Skin of body (tissue), 2 donors: Measurements from ENCODE around the gene GPC6. TPM values are rescaled to one million over a fixed set of nuclear protein-coding genes. Genes with fewer than 3 reads are reported as not detected.

ENCODE experiments used
- DNase-seq: peaks from one replicate; lab custom pipeline; 2025; lab: John Stamatoyannopoulos, UW
- total RNA-seq: library from RNA; depleted of rRNA; stranded (reverse); fragments of >200 nt; gene quantifications from one replicate; pipeline ENCODE4 v1.2.3, GENCODE V29; 2014

Gene GPC6
- total RNA-seq, 1 donor from 2014 or later: 10.9 TPM

DNA sequence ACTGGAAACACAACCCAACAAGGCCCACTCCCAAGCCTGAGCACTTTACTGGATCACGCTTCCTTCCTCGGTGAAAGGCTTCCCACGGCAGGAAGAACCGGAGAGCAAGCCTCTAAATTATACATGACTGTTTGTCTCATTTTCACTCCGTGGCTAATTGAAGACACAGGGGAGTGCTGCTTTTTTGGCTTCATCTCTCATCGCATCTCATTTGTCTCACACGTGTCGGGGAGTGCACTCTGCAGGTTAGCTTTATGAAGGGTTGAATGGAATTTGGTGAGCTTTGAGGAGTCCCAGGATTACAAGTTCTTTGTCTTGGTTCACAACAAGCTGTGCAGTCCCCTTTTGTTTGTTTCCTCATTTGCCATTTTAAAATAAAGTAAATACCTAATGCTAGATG, 544.6 kb downstream of the GPC6 start:
- DNase-seq: no peak

DNA sequence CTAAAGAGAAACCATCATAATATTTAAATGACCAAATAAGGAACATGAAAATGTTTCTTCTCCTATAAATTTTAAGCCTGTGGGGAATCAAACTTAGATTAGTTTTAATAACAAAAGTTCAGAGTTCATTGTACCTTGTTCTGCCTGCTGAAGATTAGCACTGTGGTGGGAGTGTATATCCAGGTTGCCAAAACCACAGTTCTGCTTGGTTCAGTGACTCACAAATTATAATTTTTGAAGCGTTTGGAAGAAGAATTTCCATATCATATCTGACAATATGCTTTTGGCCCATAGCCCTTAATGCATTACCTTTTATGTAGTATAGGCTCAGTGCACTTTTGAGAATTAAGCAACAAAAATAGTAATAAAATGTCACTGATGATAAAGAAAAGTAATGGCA, 545.2 kb downstream of the GPC6 start:
- DNase-seq: no peak

DNA sequence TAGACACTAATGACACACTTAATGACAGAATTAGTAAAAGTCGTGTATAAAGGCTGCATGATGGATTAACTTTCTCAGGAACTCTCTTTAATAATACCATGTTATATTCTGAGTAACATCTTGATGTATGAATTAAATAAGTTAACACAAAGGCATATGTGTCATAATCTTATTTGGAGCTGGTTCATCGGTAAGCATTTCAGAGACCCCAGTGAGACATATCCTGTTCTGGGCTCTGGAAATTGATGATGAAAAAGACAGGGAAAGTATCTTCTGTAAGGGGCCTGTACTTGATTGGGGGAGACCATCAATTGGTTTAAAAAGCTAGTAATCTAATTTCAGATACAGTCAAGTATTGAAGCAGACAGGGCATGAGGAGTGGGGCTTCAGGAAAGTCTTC, 547.9 kb downstream of the GPC6 start:
- DNase-seq: no peak

DNA sequence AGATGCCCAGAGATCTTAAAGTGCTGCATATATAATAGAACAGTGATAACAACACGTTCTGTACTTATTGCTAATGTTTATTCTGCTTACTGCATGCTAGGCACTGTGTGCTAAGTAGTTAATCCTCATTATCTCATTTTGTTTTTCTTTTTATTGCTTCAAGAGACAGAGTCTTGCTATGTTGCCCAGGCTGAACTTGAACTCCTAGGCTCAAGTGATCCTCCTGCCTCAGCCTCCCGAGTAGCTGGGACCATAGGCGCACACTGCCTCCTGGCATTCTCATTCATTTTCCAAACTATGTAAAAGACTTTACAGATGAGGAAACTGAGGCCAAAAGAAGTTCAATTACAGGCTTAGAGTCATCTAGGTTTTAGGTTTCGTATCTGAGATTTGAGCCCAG, 548.4 kb downstream of the GPC6 start:
- no peak for DNase-seq

DNA sequence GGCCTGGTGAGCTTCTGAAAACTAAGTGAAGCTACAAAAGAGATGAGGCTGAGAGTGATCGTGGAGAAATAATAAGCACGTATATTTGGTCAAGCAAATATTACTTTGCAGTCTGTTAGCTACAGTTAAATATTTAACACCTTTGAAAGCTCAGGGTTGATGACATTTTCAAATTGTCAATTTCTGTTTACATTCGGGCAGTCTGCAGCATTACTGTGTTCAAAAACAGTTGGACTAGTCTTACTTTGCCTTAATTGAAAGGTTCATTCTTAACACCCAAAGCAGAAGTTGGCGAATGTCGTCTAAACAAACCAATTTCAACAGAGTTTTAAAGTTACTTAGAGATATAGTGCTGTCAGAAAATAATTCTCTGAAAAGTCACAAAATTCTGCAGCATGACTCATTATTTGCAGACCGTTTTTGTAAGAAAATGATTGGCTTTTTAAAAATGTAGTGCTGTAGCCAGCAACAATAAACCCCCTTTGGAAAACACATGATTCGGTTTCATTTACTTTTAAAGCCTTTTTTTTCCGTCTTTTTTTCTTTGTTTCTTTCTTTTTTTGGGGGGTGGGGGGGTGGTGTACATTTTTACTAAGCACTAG, 549.0 kb downstream of the GPC6 start:
- no peak for DNase-seq

DNA sequence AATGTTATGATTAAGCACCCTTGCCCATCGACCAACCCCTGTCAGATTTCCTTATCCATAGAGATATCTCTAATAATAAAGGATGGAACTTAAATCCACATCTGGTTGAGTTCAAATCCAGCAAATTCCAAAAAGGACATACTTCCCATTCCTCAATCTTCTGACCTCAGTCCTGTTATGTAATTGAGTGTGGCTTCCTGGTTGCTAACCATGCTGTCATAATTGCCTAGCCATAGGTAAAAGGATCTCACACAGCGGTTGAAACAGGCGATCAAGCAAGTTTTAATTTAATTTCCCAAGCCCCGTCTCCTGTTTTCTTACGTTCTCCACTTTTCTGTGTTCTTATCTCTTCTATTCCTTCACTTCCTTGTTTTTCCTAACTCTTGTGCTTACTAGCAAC, 550.3 kb downstream of the GPC6 start:
- DNase-seq: no peak

DNA sequence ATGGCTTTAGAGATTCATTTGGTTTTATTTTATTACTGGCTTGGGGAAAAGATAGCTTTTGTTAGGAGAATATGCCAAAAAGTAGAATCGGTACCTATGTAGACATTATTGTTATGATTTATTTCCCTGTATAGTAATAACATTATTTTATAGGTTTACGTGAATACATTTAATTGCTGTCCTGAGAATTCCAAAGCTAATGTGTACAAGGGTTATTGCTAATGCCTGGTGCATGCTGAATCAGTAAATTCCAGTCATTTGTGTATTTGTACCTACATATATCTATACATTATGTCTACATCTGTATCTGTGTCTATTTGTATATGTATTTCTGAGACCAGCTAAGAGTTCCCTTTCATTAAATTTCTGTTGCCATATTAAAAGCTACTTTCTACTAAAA, 550.9 kb downstream of the GPC6 start:
- DNase-seq: no peak

DNA sequence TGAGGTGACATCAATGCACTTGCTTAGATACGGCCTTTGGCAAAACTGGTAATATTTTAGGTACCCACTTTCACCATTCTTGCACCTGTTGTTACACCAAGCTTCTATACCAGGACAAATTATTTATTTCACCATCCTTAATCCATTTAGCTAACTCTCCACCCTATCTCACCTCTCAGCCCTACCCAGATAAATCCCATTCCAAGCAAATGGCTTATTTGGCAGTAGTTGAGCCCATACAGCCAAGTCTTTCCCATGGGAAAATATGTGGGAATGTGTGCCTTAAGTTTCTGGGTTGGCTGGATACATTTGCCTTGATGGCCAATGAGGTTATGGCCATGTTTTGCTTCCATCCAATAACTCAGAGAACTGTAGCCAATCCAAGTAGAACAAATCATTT, 551.9 kb downstream of the GPC6 start:
- no peak for DNase-seq

DNA sequence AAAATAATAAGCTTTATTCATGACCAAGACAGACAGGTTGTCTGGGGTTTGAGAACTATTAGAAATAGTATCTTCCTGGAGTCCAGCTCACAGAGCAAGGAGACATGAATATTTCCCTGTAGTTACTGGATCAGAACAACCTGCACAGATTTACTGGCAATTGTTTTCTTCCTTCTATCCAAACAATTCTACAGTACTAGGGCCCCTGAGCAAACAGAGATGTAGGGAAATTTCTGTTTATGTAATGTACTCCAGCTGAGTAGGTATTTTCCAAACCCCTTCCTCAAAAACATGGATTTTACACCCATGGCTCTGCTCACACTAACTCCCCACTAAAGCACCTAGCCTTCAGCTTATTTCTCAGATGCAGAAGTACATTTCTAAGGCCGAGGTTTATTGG, 557.6 kb downstream of the GPC6 start:
- no peak for DNase-seq

DNA sequence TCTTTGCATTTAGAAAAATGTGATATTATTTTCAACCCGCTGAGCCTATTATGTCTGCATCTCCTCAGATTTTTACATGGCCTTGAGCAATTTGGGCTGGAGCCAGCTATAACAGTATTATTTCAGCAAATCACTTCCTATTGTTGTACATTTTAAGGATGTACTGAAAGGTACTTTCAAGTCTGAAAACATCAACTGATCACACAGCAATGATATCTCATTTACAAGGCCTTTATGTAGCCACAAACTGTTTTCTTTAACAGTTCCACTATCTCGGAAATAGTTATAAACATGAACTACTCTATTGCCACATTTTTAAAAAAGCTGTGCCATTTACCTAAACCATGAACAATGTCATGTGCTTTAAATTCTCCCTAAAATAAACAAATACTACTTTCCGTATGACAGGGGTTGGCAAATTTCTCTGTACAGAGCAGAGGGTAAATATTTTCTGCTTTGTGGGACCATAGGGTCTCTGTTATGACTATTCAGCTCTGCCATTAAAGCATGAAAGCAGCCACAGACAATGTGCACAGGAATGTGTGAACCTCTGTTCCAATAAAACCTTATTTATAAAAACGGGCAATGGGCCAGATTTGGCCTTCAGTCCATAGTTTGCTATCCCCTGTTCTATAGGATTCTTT, 560.4 kb downstream of the GPC6 start:
- no peak for DNase-seq

DNA sequence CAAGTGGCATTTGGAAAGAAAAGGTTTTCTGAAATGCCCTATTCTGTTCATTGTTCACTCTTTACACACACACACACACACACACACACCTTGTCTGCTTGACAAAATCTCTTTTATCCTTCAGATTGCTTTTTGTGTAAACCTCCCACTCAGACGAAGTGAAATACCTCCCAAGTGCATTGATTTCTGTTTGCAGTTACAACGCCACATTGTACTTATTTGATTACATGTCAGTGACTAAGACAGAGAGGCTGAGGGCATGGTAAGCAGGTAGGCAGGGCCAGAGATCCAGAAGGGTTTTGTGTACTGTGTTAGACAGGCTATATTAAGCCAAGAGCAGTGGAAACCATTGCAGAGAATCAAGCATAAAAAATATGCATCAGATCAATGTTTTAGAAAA, 561.8 kb downstream of the GPC6 start:
- no peak for DNase-seq

DNA sequence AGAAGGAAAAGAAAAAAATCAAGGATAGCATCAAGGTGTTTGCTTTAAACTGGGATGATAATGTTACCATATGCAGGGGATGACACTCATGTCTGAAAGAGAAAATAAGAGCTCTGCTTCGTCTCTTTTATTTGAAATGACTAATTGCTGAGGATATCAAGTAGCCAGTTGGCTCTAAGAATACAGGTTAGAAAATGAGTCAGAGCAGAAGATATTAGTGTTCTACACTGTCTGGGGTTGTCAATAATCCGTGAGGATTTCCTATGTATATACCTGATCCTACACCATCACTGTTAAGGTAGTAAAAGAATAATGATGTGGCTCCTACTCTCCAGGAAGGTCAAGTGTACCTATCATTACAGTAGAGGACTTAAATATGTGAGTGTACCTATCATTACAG, 562.5 kb downstream of the GPC6 start:
- DNase-seq: no peak

DNA sequence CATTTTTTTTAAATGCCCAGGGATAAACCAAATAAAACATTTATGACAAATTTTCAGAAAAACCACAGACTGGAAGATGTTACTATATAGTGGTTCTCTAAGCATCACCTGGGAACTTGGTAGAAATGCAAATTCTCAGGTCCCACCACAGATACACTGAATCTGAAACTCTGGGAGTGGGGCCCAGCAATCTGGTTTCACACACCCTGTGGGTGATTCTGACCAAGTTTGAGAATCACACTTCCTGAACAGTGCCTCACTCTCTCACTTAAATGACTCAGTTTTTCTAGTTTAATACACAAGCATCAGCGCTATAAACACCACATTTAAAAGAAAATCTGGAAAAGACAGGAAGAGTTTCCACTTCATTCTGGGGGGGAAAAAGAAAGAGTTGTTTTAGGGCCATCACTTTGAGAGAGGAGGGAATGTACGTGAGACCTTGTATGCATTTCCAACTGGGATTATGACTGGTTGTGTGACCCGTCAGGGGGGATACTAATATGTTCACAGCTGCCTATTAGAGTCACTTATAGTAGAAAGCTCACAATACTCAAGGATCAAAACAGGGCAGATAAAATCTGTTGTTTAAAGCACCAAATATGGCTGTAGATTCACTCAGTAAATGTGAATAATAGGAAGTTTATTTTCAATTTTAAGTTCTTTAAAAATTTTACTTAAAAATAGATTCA, 567.7 kb downstream of the GPC6 start:
- DNase-seq: no peak

DNA sequence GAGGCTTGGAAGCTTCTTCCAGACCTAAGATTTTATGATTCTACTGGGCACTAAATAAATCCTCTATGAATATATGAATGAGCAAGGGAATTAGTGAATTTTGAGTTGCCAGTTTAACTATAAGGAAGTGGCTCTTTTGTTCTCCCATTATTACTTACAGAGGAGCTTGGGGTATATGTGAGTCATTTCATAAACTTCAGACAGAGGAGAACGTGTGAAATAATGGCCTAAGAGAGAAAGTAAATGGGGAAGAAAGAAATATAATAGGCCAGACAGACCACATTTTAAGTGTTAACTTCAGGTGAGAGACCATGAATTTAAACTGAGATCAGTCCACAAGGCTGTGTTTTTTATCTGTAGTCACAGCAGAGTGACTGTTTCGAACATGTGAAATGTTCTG, 570.9 kb downstream of the GPC6 start:
- DNase-seq: no peak

DNA sequence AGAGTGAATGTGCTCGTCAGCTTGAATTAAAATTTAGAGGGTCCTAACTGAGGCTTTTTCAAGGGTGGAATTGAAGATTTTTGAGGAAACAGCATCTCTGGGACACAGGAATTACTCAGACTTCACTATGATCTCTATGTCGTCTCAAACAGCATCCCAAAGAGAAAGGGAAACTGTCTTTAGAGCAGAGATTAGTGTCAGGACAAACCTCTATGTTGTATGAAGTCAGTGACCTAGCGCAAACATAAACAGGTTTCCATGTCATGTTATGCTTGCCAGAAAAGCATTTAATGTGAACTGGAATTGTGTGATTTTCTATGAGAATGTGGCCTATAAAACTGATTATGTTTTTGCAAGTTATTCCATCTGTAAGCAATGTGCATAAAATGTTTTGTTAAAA, 573.7 kb downstream of the GPC6 start:
- DNase-seq: no peak

DNA sequence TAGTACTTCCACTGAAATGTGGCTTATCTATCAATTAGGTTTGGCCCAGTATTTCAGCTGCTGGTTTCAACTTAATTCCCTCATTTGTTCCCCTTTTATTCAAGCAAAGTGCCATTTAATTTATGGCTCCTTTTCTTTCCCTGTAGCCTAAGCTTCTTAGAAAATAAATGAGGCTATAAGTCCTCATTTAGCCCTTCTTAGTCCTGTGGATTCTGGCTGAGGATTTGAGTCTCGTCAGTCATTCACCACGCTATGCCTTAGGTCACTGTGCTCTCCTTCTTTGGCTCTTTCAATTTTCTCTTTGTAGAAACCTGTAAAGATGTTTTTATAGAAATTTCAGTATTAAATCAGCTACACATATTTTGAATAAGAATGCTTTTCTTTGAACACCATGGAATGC, 579.1 kb downstream of the GPC6 start:
- DNase-seq: no peak

DNA sequence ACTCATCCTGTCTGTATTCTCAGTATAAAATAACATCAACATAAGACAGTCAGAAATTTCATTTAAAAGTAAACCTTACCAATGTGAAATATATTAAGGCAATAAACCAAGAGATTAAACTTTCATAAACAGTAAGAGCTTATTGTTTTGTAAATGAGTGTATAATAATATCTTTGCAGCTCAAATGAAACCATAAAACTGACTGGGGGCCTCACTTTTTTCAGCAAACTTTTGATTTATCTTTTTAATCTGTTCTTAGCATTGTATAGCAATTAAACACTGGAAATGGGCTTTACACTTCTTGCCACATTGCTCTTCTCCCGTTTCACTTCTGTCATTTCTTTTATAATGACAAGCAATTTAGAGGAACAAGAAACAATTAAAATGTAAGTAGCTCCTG, 580.3 kb downstream of the GPC6 start:
- no peak for DNase-seq

DNA sequence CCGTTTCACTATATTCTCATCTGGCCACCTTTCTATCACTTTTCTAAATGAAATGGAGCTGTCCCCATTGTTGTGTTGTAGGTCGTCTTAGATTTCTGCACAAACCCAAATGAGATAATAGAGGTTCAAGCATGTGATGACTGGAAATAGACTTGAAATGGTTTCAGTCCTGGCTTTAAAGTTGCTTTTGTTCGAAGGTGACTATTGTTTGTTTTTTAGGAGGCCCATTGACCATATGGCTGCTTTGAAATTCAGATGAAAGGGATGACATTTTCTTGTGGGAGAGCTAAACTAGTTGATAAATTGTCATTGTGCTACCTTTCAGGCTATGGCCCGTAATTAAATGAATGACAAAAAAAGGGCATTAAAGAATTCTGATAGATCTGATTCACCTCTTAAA, 583.7 kb downstream of the GPC6 start:
- DNase-seq: no peak

DNA sequence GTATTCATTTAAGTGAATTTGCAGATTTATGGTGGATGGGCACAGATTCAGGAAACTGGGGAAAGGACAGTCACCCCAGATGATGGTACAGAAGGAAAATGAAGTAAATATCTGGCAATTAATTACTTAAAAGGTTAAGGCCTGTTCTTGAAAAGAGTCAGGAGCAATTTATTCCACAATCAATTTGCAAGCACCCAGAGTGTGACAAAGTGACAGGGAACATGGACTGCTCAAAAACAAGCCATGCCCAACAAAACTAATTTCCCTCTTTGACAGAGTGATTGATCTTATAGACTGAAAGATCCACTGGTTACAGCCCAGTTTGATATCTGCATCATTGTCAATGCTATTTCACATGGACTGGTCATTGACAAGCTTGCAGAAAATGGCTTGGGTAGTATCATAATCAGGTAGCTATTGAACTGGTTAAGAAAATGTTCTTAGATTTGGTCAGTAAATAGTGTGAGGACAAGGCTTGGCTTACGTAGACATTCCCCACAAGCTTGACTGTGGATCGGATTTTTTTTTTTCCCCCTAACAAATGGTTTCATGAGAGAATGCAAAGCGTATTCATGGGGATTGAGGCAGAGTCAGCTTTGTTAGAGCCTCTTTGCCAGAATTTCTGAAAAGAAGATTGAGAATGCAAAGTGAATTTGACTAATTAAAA, 584.6 kb downstream of the GPC6 start:
- no peak for DNase-seq

DNA sequence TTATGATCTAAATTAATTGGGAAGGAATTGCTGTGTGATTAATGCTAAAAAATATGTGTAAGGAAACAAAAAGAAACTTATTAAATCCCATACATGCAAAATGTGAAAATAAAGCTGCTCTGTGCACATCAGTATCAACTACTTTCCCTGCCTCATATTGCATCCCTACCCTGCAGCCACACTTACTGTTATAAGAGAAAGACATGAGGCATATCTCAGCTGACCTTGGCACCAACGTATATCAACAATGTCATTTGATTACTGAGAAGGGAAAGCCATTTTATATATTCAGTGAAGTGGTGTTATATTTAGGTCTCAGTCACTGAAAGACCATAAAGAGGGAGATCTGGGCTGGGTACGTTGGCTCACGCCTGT, 585.1 kb downstream of the GPC6 start:
- DNase-seq: no peak

DNA sequence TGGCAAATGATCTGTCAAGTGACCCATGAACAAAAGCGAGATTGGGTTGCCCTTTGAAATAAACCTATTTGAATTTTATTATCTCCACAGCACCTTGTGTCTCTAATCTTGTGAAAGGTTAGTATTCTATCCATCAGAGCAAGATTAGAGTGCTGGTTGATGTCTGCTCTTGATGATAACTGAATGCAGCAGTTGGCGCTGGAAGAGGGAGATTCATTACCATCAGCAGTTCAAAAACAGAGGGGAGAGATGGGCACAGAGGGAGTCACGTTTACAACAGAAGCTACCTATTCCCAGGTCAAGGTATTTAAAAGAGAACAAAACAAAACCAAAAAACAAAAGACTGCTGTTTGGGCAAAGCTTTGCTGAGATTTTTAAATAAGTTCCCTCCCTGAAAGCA, 588.1 kb downstream of the GPC6 start:
- no peak for DNase-seq

DNA sequence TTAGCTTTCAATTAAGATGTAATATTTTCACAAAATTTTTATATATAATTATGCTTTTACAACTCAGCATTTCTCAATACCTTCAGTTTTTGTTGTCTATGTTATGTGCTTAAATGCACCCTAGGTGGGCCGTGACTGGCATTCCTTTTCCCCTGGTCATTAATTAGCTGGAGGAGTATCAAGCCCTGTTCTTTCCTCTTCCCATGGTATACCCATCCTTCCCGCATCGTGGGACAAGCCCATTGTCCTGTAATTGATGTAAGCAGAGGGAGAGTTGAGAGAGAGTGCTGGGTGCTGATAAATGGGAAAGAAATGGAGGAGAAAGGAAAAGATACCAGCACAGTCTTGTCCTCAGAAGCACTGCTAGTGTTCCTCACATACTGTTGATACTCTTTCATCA, 591.7 kb downstream of the GPC6 start:
- DNase-seq: no peak
